ENCODE data around the gene RAB13. TPM values are rescaled to one million over a fixed set of nuclear protein-coding genes. Genes with fewer than 3 reads are reported as not detected.

RAB13 gene
- total RNA-seq, 1 experiment from 2014 or later, result 8.0 TPM

- no peak for DNase-seq (ENCODE audit: low spot score)
These were observed 51.4 kb downstream of the RAB13 start for GRCh38 chr1:153934746-153935145.

DNA sequence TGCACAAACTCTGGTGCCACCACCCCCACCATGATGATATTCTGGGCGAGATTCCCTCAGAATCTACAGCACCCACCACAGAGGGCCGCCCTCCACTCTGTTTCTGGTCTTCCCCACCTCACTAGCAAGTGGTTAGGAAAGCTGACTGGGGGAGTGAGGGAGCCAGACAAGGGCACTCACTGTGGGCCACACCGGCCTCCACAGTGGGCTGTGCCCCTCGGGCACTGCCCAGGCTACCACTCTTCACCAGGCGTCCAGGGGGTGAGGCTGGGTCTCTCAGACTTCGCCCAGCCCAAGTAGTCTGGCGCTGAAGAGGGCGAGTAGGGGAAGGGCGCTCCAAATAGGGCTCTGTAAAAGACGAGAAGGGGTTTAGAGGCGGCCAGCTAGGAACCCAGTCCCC lies 52.2 kb downstream of the RAB13 start:
- no peak for DNase-seq (ENCODE audit: low spot score)

DNA sequence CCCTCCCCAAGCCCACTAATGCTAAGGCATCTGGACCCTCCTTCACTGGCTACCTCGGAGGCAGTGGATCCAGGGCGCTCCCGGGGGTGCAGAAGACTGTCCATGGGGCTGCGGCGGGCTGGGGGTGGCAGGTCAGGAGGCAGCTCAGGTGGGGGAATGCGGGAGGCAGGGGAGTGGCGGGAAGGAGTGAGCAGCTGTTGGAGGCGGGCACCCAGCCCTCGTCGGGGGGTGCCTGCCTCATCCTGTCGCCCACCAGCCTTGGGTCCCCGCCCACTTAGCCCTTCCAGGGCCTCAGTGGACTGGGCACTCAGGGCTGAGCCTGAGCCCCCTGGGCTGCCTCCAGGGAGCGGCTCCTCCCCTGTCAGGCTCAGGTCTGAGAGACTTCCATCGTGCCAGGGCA lies 52.7 kb downstream of the RAB13 start:
- DNase-seq (ENCODE audit: low spot score), result no peak

GRCh38 chr1:153932156-153933131 lies 53.7 kb downstream of the RAB13 start:
- DNase-seq (ENCODE audit: low spot score), result no peak

Small RNA genes within 50 kb of the gene (small RNA-seq; reads per million reads assigned to genes)
- not detected for gene MIR6737

Other genes with a start within 250 kb of the RAB13 start
- gene SLC27A3, start 210.9 kb downstream of the RAB13 start, total RNA-seq (2014; rRNA removed; shearing (Covaris generic)), result 13.8 and 14.7 TPM in 2 replicates
- 4.2 and 5.1 TPM in 2 replicates for gene GATAD2B, start 63.4 kb downstream of the RAB13 start, total RNA-seq (2014; rRNA removed; shearing (Covaris generic))
- 33.9 and 36.5 TPM in 2 replicates for gene DENND4B, start 39.6 kb downstream of the RAB13 start, total RNA-seq (2014; rRNA removed; shearing (Covaris generic))
- gene CRTC2, start 27.7 kb downstream of the RAB13 start, total RNA-seq (2014; rRNA removed; shearing (Covaris generic)), result 15.5 and 16.5 TPM in 2 replicates
- gene SLC39A1, start 22.8 kb downstream of the RAB13 start, total RNA-seq (2014; rRNA removed; shearing (Covaris generic)), result 226 TPM in 2 replicates
- gene CREB3L4, start 18.4 kb downstream of the RAB13 start, total RNA-seq (2014; rRNA removed; shearing (Covaris generic)), result 23.2 and 24.7 TPM in 2 replicates
- 281 and 318 TPM in 2 replicates for gene JTB, start 8.7 kb downstream of the RAB13 start, total RNA-seq (2014; rRNA removed; shearing (Covaris generic))
- gene RPS27, start 4.4 kb upstream of the RAB13 start, total RNA-seq (2014; rRNA removed; shearing (Covaris generic)), result 2,063 and 2,282 TPM in 2 replicates
- not detected in 2 replicates for gene NUP210L, start 168.7 kb upstream of the RAB13 start, total RNA-seq (2014; rRNA removed; shearing (Covaris generic))
- 308 and 315 TPM in 2 replicates for gene TPM3, start 205.8 kb upstream of the RAB13 start, total RNA-seq (2014; rRNA removed; shearing (Covaris generic))
- gene CFAP141, start 220.0 kb upstream of the RAB13 start, total RNA-seq (2014; rRNA removed; shearing (Covaris generic)), result not detected in 2 replicates
- 73.0 and 74.9 TPM in 2 replicates for gene UBAP2L, start 234.6 kb upstream of the RAB13 start, total RNA-seq (2014; rRNA removed; shearing (Covaris generic))

All from HT-29 (cell line).